ENCODE results near the gene RHOT1.

RHOT1 gene

DNA sequence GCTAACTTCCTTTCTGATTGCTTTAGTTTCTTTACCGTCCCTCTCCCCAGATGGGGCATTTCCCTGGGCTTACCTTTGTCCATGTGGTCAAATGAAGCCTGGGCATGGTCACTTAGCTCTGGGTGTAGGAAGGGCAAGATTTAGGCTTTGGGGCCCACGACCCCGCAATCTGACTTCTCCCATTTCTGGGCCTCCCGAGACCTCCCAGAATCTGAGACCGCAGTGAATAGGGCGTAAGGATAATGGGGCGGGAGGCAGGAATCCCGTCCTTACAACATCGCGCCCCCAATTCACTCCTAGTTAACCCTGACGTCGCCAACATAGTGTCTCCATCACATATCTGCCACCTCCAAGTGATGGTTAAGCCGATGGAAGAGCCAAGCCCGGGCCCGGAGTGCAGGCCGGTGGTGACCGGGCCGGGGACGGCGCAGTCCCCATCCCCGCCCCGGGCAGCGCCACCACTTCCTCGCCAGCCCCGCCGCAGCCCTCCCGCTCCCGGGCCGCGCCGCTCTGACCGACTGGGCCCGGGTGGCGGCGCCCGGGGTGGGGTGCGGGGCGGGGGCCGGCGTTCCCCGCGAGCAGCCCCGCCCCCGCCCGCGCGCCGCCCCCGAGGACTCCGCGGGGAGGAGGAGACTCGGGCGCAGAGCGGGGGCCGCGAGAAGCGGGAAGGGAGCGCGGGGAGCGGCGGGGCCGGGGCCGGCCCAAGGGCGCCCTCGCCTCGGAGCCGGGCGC lies 123.1 kb downstream of the RHOT1 start, which contains the start of gene RHBDL3:
Gene RHBDL3, plus strand, starts transcription at position 641 of the 732 bp plus-strand sequence. CDS start 358 bp downstream, outside the sequence.
- DNase-seq (ENCODE audit: low read depth, low spot score) = no peak
- Histone ChIP-seq H3K9me3 (ENCODE audit: insufficient read depth, low read length) (no peaks in the 10 kb centered on the region), H3K4me1 (ENCODE audit: insufficient read depth, insufficient read length) (peaks cover 9% of the 10 kb centered on the region), H3K27me3 (ENCODE audit: insufficient read depth, insufficient read length) (peaks cover 18% of the 10 kb centered on the region), H3K36me3 (ENCODE audit: insufficient read depth, insufficient read length, low read length) (no peaks in the 10 kb centered on the region), H3K4me3 (ENCODE audit: insufficient read length, low read depth) (peak within 1 kb of the TSS; percentile 59), H3K9ac (ENCODE audit: insufficient read length, low read depth) (peak within 1 kb of the TSS; percentile 85)
- TF ChIP-seq YY1 (IDR thresholded peaks at IDR 0.05; ENCODE audit: insufficient read depth, insufficient read length) = no peak
- TF ChIP-seq ZNF274 (IDR thresholded peaks at IDR 0.05; ENCODE audit: low read depth, low read length) = no peak
- no peak for TF ChIP-seq SUZ12 (IDR thresholded peaks at IDR 0.05; ENCODE audit: extremely low read depth, insufficient read depth, insufficient read length)

DNA sequence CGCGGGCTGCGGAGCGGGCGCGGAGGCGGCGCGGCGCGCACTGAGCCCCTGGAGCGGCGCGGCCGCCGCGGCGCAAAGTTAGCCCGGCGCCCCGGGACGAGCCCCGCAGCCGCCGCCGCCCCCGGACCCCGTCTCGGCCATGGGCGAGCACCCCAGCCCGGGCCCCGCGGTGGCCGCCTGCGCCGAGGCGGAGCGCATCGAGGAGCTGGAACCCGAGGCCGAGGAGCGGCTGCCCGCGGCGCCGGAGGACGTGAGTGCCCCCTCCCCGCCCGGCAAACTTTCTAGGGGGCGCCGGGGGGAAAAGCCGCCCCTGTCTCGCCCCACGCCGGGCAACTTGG lies 123.7 kb downstream of the RHOT1 start:
- H3K9ac ChIP-seq (ENCODE audit: insufficient read length, low read depth) = peak overlapping the region; percentile 85
- peaks cover 18% of the 10 kb centered on the region for H3K27me3 ChIP-seq (ENCODE audit: insufficient read depth, insufficient read length)
- TF ChIP-seq ZNF274 (IDR thresholded peaks at IDR 0.05; ENCODE audit: low read depth, low read length) = no peak
- no peak for TF ChIP-seq SUZ12 (IDR thresholded peaks at IDR 0.05; ENCODE audit: extremely low read depth, insufficient read depth, insufficient read length)
- no peak for TF ChIP-seq YY1 (IDR thresholded peaks at IDR 0.05; ENCODE audit: insufficient read depth, insufficient read length)
- no peaks in the 10 kb centered on the region for H3K9me3 ChIP-seq (ENCODE audit: insufficient read depth, low read length)
- DNase-seq (ENCODE audit: low read depth, low spot score) = no peak
- H3K4me3 ChIP-seq (ENCODE audit: insufficient read length, low read depth) = peak overlapping the region; percentile 59
- peaks cover 9% of the 10 kb centered on the region for H3K4me1 ChIP-seq (ENCODE audit: insufficient read depth, insufficient read length)
- H3K36me3 ChIP-seq (ENCODE audit: insufficient read depth, insufficient read length, low read length) = no peaks in the 10 kb centered on the region

DNA sequence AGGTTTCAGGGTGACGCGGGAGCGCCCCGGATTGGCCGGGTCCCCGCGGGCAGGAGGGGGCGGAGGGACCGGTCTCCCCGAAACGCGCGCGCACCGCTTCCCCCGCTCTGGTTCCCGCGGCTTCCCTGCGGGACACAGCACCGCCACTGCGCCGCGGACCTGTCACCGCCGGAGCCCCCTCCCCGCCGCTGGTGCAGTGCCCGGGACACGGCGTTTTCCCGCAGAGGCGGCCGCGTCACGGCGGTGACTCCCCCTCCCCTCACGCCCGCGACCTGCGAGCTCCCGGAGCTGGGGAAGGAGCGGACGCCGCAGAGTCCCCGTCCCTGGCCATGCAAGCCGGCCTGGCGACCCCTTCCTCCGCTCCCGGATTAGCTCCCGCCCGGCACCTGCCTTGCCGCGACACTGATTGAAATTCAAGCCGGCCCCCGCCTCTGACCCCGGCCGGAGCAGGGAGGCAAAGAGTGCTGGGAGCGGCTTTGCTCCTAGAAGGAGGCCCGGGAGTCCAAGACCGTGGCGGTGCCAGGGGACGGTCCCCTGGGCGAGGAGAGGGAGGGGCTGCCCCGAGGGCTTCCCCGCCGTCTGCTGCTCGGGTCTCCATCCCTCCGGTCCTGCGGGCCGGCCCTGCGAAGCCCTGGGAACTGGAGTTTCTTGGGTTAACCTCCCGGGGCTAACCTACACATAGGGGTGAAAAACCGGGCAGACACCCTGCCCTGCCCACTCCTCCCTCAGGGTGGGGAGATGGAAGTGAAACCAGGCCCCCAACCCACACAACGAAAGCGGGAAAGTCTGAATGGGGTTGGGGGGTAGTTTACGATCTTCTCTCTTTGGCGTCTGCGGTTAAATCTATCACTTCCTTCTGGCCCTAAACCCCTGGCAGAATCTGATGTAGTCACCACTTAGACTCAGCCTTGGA lies 124.3 kb downstream of the RHOT1 start:
- peaks cover 18% of the 10 kb centered on the region for H3K27me3 ChIP-seq (ENCODE audit: insufficient read depth, insufficient read length)
- H3K4me3 ChIP-seq (ENCODE audit: insufficient read length, low read depth) = peak overlapping the region; percentile 59
- H3K36me3 ChIP-seq (ENCODE audit: insufficient read depth, insufficient read length, low read length) = no peaks in the 10 kb centered on the region
- H3K9me3 ChIP-seq (ENCODE audit: insufficient read depth, low read length) = no peaks in the 10 kb centered on the region
- no peak for DNase-seq (ENCODE audit: low read depth, low spot score)
- no peak for TF ChIP-seq SUZ12 (IDR thresholded peaks at IDR 0.05; ENCODE audit: extremely low read depth, insufficient read depth, insufficient read length)
- TF ChIP-seq ZNF274 (IDR thresholded peaks at IDR 0.05; ENCODE audit: low read depth, low read length) = no peak
- TF ChIP-seq YY1 (IDR thresholded peaks at IDR 0.05; ENCODE audit: insufficient read depth, insufficient read length) = no peak
- H3K4me1 ChIP-seq (ENCODE audit: insufficient read depth, insufficient read length) = peaks cover 9% of the 10 kb centered on the region
- H3K9ac ChIP-seq (ENCODE audit: insufficient read length, low read depth) = peak overlapping the region; percentile 85

DNA sequence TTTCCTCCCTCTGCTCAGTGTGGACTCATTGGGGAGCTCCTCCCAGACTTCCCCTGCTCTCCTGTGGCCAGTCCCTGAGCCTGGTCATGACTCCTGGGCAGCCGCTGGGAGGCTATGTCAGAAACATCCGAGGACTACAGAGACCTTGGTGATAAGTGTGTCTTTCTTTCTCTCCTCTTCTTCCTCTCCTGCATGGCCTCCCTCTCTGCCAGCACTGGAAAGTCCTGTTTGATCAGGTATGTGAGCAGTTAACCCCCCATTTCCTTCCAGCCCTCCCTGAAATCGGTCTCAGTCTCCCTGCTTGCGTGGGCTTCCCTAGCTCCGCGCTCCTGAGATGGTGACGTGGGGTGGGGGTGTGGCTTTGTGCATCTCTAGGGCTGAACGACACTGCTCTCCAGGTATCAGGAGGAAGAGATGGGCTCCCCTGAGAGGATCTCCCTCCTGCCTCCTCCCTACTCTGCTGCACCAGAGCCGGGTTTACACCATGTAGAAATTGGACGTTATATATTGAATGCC lies 125.4 kb downstream of the RHOT1 start:
- H3K36me3 ChIP-seq (ENCODE audit: insufficient read depth, insufficient read length, low read length) = no peaks in the 10 kb centered on the region
- H3K4me3 ChIP-seq (ENCODE audit: insufficient read length, low read depth) = no peak overlapping the region
- H3K27me3 ChIP-seq (ENCODE audit: insufficient read depth, insufficient read length) = peaks cover 18% of the 10 kb centered on the region
- no peak for TF ChIP-seq YY1 (IDR thresholded peaks at IDR 0.05; ENCODE audit: insufficient read depth, insufficient read length)
- no peak for TF ChIP-seq ZNF274 (IDR thresholded peaks at IDR 0.05; ENCODE audit: low read depth, low read length)
- H3K4me1 ChIP-seq (ENCODE audit: insufficient read depth, insufficient read length) = peaks cover 9% of the 10 kb centered on the region
- no peak overlapping the region for H3K9ac ChIP-seq (ENCODE audit: insufficient read length, low read depth)
- DNase-seq (ENCODE audit: low read depth, low spot score) = no peak
- H3K9me3 ChIP-seq (ENCODE audit: insufficient read depth, low read length) = no peaks in the 10 kb centered on the region

DNA sequence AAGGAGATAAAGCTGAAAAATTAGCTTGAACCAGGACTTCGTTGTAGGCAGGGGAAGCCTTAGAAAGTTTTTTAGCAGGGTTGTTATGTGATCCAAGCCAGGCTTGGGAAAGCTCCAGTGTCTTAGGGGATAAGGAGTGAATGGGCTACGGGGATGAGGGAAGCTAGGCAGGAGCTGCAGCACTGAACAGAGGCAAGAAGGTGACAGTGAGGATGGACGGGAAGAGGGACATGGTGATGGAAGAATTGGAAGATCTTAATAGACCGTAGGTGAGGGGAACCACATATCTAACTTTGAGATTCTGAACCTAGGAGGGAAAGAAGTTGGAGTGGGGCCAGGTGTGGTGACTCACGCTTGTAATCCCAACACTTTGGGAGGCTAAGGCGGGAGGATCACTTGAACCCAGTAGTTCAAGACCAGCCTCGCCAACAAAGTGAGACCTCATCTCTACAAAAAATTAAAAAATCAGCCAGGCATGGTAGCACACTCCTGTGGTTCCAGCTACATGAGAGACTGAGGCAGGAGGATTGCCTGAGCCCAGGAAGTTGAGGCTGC lies 126.5 kb downstream of the RHOT1 start:
- H3K27me3 ChIP-seq (ENCODE audit: insufficient read depth, insufficient read length) = peaks cover 18% of the 10 kb centered on the region
- H3K4me1 ChIP-seq (ENCODE audit: insufficient read depth, insufficient read length) = peaks cover 9% of the 10 kb centered on the region
- no peak for DNase-seq (ENCODE audit: low read depth, low spot score)
- TF ChIP-seq SUZ12 (IDR thresholded peaks at IDR 0.05; ENCODE audit: extremely low read depth, insufficient read depth, insufficient read length) = no peak
- no peak overlapping the region for H3K9ac ChIP-seq (ENCODE audit: insufficient read length, low read depth)
- H3K36me3 ChIP-seq (ENCODE audit: insufficient read depth, insufficient read length, low read length) = no peaks in the 10 kb centered on the region
- H3K4me3 ChIP-seq (ENCODE audit: insufficient read length, low read depth) = no peak overlapping the region
- no peaks in the 10 kb centered on the region for H3K9me3 ChIP-seq (ENCODE audit: insufficient read depth, low read length)

DNA sequence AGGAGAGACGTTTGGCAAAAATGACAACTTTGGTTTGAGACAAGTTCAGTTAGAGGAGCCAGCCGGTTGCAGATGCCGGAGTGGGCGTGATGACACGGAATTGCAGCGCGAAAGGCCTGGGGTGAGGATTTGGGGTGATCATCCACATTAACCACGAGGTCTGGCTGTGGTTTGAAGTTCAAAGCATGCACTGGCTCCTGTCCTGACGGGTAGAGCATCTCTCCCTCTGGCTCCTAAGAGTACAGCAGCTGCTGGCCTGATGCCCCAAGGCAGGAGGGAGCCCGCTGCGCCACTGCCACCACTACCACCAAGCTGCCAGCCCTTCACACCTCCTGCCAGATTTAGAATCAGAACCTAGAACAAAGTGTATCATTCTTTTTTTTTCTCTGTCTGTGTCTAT lies 127.1 kb downstream of the RHOT1 start:
- Histone ChIP-seq H3K27me3 (ENCODE audit: insufficient read depth, insufficient read length) (peaks cover 16% of the 10 kb centered on the region), H3K4me3 (ENCODE audit: insufficient read length, low read depth) (no peak overlapping the region), H3K36me3 (ENCODE audit: insufficient read depth, insufficient read length, low read length) (no peaks in the 10 kb centered on the region), H3K9ac (ENCODE audit: insufficient read length, low read depth) (no peak overlapping the region), H3K9me3 (ENCODE audit: insufficient read depth, low read length) (no peaks in the 10 kb centered on the region), H3K4me1 (ENCODE audit: insufficient read depth, insufficient read length) (peaks cover 6% of the 10 kb centered on the region)
- DNase-seq (ENCODE audit: low read depth, low spot score) = no peak
- TF ChIP-seq SUZ12 (IDR thresholded peaks at IDR 0.05; ENCODE audit: extremely low read depth, insufficient read depth, insufficient read length) (no peak), ZNF274 (IDR thresholded peaks at IDR 0.05; ENCODE audit: low read depth, low read length) (no peak), YY1 (IDR thresholded peaks at IDR 0.05; ENCODE audit: insufficient read depth, insufficient read length) (no peak)

DNA sequence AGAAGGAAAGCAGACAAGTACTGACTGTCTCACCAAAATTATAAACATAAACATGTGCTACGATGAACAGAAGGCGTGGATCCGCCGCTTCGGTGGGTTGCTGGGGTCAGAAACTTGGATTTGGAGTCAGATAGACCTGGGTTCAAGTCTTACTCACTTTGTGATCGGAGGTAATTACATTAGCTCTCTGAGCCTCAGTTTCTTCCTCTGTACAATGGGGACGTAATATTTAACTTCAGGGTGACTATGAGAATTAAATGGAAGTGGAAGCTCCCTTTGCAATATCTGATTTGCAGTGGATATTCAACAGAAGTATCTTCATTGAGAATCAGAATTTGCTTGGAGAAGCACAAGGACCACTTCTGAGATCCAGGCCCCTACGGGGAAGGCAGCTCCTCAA lies 129.5 kb downstream of the RHOT1 start:
- Histone ChIP-seq H3K4me1 (ENCODE audit: insufficient read depth, insufficient read length) (peaks cover 12% of the 10 kb centered on the region), H3K9ac (ENCODE audit: insufficient read length, low read depth) (no peak overlapping the region), H3K27me3 (ENCODE audit: insufficient read depth, insufficient read length) (peaks cover 6% of the 10 kb centered on the region), H3K36me3 (ENCODE audit: insufficient read depth, insufficient read length, low read length) (no peaks in the 10 kb centered on the region), H3K4me3 (ENCODE audit: insufficient read length, low read depth) (no peak overlapping the region), H3K9me3 (ENCODE audit: insufficient read depth, low read length) (no peaks in the 10 kb centered on the region)
- DNase-seq (ENCODE audit: low read depth, low spot score) = no peak
- no peak for TF ChIP-seq SUZ12 (IDR thresholded peaks at IDR 0.05; ENCODE audit: extremely low read depth, insufficient read depth, insufficient read length)

All from NT2/D1 (cell line).